H1 (cell line): ENCODE data around the gene KLF6. TPM values are rescaled to one million over a fixed set of nuclear protein-coding genes. Genes with fewer than 3 reads are reported as not detected.

Experiments used
- CTCF ChIA-PET: fragments of 300-600 bp; sonication (Branson Sonifier 250); formaldehyde crosslinking; loops from one replicate; lab custom pipeline; 2021; ENCODE audit not compliant: partially characterized antibody; lab: Charles Lee
- POLR2A ChIA-PET: fragments of 300-600 bp; sonication (Branson Sonifier 250); formaldehyde crosslinking; loops from one replicate; lab custom pipeline; 2021; ENCODE audit warnings: inconsistent platforms; ENCODE audit not compliant: partially characterized antibody; lab: Charles Lee
- DNase-seq, 2 experiments: peaks; one replicate each; pipeline versions ENCODE4 v3.0.0 to v3.0.0-alpha.2; 2010 to 2022; ENCODE audit warnings: low spot score in 2 of 2, low read depth in 1 of 2, mixed read lengths in 1 of 2
- FAIRE-seq: peaks from 2 replicates; lab custom pipeline; 2011; peaks lifted over from hg19 to GRCh38; lab: Jason Lieb, UNC
- H2AFZ ChIP-seq: 2 replicates; pipeline ENCODE4 v1.8.1; 2012; ENCODE audit warnings: low read length, inconsistent platforms
- H2AK5ac ChIP-seq: 2 replicates; pipeline ENCODE4 v1.6.1; 2013; ENCODE audit warnings: low read depth, low read length
- H2BK120ac ChIP-seq: replicated peaks from 2 replicates; pipeline ENCODE3; 2013; ENCODE audit warnings: low read depth, low read length, inconsistent platforms
- H2BK12ac ChIP-seq: 2 replicates; pipeline ENCODE4 v1.6.1; 2013; ENCODE audit warnings: low read depth, low read length
- H2BK15ac ChIP-seq: 2 replicates; pipeline ENCODE4 v1.6.1; 2013; ENCODE audit warnings: low read length
- H2BK20ac ChIP-seq: 2 replicates; pipeline ENCODE4 v1.6.1; 2013; ENCODE audit warnings: low read length
- H2BK5ac ChIP-seq: 2 replicates; pipeline ENCODE4 v1.6.1; 2013; ENCODE audit warnings: low read depth, low read length
- H3K14ac ChIP-seq: 2 replicates; pipeline ENCODE4 v1.6.1; 2013; ENCODE audit warnings: inconsistent platforms; ENCODE audit not compliant: insufficient read length
- H3K18ac ChIP-seq: 2 replicates; pipeline ENCODE4 v1.6.1; 2013; ENCODE audit warnings: low read length; ENCODE audit errors: extremely low read depth
- H3K23ac ChIP-seq: 2 replicates; pipeline ENCODE4 v1.6.1; 2013; ENCODE audit warnings: inconsistent platforms; ENCODE audit not compliant: insufficient read length
- H3K23me2 ChIP-seq: 2 replicates; pipeline ENCODE4 v1.6.1; 2013; ENCODE audit warnings: low read depth, low read length
- H3K27ac ChIP-seq: 2 replicates; pipeline ENCODE4 v1.6.1; 2011; ENCODE audit warnings: low read depth, low read length, inconsistent platforms
- H3K27me3 ChIP-seq, 4 experiments: replicated peaks in 1 of 4; 1 replicate in 1 of 4; 2 replicates in 3 of 4; pipeline versions ENCODE4 v1.6.1 to v1.8.1; 2011 to 2013; ENCODE audit warnings: low read length in 3 of 4, mild to moderate bottlenecking in 3 of 4, inconsistent platforms in 2 of 4, mixed read lengths in 2 of 4, moderate library complexity in 1 of 4; ENCODE audit not compliant: control insufficient read depth in 3 of 4, insufficient read depth in 3 of 4; ENCODE audit errors: extremely low read depth in 1 of 4
- H3K36me3 ChIP-seq, 4 experiments: 2 replicates each; pipeline versions ENCODE4 v1.6.1 to v1.8.1; 2011 to 2013; ENCODE audit warnings: mild to moderate bottlenecking in 4 of 4, low read length in 3 of 4, moderate library complexity in 2 of 4, control low read depth in 1 of 4, inconsistent platforms in 1 of 4; ENCODE audit not compliant: insufficient read depth in 4 of 4, control insufficient read depth in 2 of 4
- H3K4ac ChIP-seq: replicated peaks from 2 replicates; pipeline ENCODE3; 2013; ENCODE audit warnings: low read length, low read depth, mixed read lengths, inconsistent platforms; ENCODE audit not compliant: insufficient read length
- H3K4me1 ChIP-seq, 4 experiments: replicated peaks in 1 of 4; 1 replicate in 1 of 4; 2 replicates in 3 of 4; pipeline versions ENCODE4 v1.6.1 to v1.8.1; 2011 to 2013; ENCODE audit warnings: low read length in 3 of 4, inconsistent platforms in 2 of 4, mixed read lengths in 1 of 4; ENCODE audit not compliant: insufficient read depth in 4 of 4, control insufficient read depth in 3 of 4
- H3K4me2 ChIP-seq, 2 experiments: 2 replicates each; pipeline versions ENCODE4 v1.6.1 to v1.8.1; 2011 to 2013; ENCODE audit warnings: low read depth in 2 of 2, low read length in 2 of 2, control low read depth in 1 of 2, inconsistent platforms in 1 of 2, mild to moderate bottlenecking in 1 of 2; ENCODE audit not compliant: insufficient read depth in 1 of 2
- H3K4me3 ChIP-seq, 4 experiments: fragments of 200-600, 300-600 bp in 1 of 4; sonication (generic), shearing (Covaris generic), sonication (Bioruptor Twin) in 1 of 4; 2 replicates each; pipeline versions ENCODE4 v1.5.1 to v1.8.1; 2011 to 2016; ENCODE audit warnings: low read length in 4 of 4, low read depth in 3 of 4, control low read depth in 2 of 4, inconsistent platforms in 2 of 4, mild to moderate bottlenecking in 2 of 4, mixed read lengths in 1 of 4, moderate library complexity in 1 of 4; ENCODE audit not compliant: insufficient read depth in 2 of 4; ENCODE audit errors: extremely low read depth in 1 of 4
- H3K56ac ChIP-seq: replicated peaks from 2 replicates; pipeline ENCODE3; 2013; ENCODE audit warnings: low read depth, mild to moderate bottlenecking, mixed read lengths, low read length, inconsistent platforms; ENCODE audit not compliant: insufficient read length
- H3K79me1 ChIP-seq: 2 replicates; pipeline ENCODE4 v1.6.1; 2013; ENCODE audit warnings: low read depth, low read length, control low read depth
- H3K79me2 ChIP-seq, 2 experiments: 2 replicates each; pipeline versions ENCODE4 v1.6.1 to v1.8.1; 2012 to 2013; ENCODE audit warnings: low read length in 2 of 2, mild to moderate bottlenecking in 2 of 2, inconsistent platforms in 1 of 2; ENCODE audit not compliant: insufficient read depth in 2 of 2, control insufficient read depth in 1 of 2
- H3K9ac ChIP-seq, 4 experiments: replicated peaks in 1 of 4; 1 replicate in 1 of 4; 2 replicates in 3 of 4; pipeline versions ENCODE4 v1.6.1 to v1.8.1; 2011 to 2013; ENCODE audit warnings: low read depth in 3 of 4, low read length in 3 of 4, control low read depth in 2 of 4, mild to moderate bottlenecking in 2 of 4, moderate library complexity in 2 of 4, inconsistent platforms in 1 of 4; ENCODE audit errors: extremely low read depth in 1 of 4
- H3K9me3 ChIP-seq, 2 experiments: 2 replicates each; pipeline versions ENCODE4 v1.6.1 to v1.8.1; 2012 to 2013; ENCODE audit warnings: mild to moderate bottlenecking in 2 of 2, moderate library complexity in 2 of 2, control low read depth in 1 of 2, inconsistent platforms in 1 of 2, low read depth in 1 of 2, low read length in 1 of 2, mixed read lengths in 1 of 2; ENCODE audit not compliant: insufficient read depth in 2 of 2
- H4K20me1 ChIP-seq, 2 experiments: replicated peaks in 1 of 2; 2 replicates each; pipeline versions ENCODE3 to v1.8.1; 2011 to 2013; ENCODE audit warnings: inconsistent platforms in 2 of 2, low read length in 2 of 2, mild to moderate bottlenecking in 1 of 2; ENCODE audit not compliant: insufficient read depth in 2 of 2, control insufficient read depth in 1 of 2
- H4K5ac ChIP-seq: 2 replicates; pipeline ENCODE4 v1.6.1; 2013; ENCODE audit warnings: low read length, low read depth, mixed read lengths, inconsistent platforms; ENCODE audit not compliant: insufficient read length
- H4K8ac ChIP-seq: 2 replicates; pipeline ENCODE4 v1.8.0; 2013; ENCODE audit warnings: mild to moderate bottlenecking, moderate library complexity, low read length, inconsistent platforms; ENCODE audit not compliant: insufficient read depth; ENCODE audit errors: extremely low read depth
- H4K91ac ChIP-seq: replicated peaks from 2 replicates; pipeline ENCODE3; 2013; ENCODE audit warnings: low read length, mixed read lengths, inconsistent platforms; ENCODE audit not compliant: insufficient read length
- BACH1 ChIP-seq: IDR thresholded peaks from 2 replicates; pipeline ENCODE4 v1.6.1; 2012; ENCODE audit warnings: low read length, improper control_type of control experiment
- BRCA1 ChIP-seq: IDR thresholded peaks from 2 replicates; pipeline ENCODE4 v1.6.1; 2012; ENCODE audit warnings: low read depth, low read length, improper control_type of control experiment
- CEBPB ChIP-seq: IDR thresholded peaks from 2 replicates; pipeline ENCODE4 v1.6.1; 2012; ENCODE audit warnings: low read depth, low read length
- CREB1 ChIP-seq: IDR thresholded peaks from 2 replicates; pipeline ENCODE4 v1.6.1; 2012; ENCODE audit warnings: inconsistent platforms
- FOSL1 ChIP-seq: IDR thresholded peaks from 2 replicates; pipeline ENCODE4 v1.6.1; 2011; ENCODE audit warnings: mild to moderate bottlenecking, low read depth, low read length, moderate library complexity; ENCODE audit not compliant: insufficient read depth
- GABPA ChIP-seq: IDR thresholded peaks from 2 replicates; pipeline ENCODE4 v1.6.1; 2011; ENCODE audit warnings: mild to moderate bottlenecking, low read length, moderate library complexity, borderline replicate concordance; ENCODE audit not compliant: insufficient read depth
- KDM1A ChIP-seq: fragments of 200-600, 300-600 bp; sonication (generic); IDR thresholded peaks from 2 replicates; pipeline ENCODE4 v1.7.1; 2016; ENCODE audit warnings: mild to moderate bottlenecking, low read length, borderline replicate concordance
- KDM4A ChIP-seq: IDR thresholded peaks from one replicate; pipeline ENCODE4 v1.7.1; 2012; ENCODE audit warnings: low read depth, mild to moderate bottlenecking, moderate library complexity, low read length, inconsistent platforms; ENCODE audit not compliant: severe bottlenecking
- NANOG ChIP-seq: IDR thresholded peaks from 2 replicates; pipeline ENCODE4 v1.6.1; 2011; ENCODE audit warnings: low read length, low read depth, mild to moderate bottlenecking, inconsistent platforms; ENCODE audit not compliant: insufficient read depth, poor library complexity, severe bottlenecking
- SAP30 ChIP-seq: fragments of 300-600 bp; sonication (generic); IDR thresholded peaks from 2 replicates; pipeline ENCODE4 v1.7.1; 2012; ENCODE audit warnings: low read length, moderate library complexity, mild to moderate bottlenecking, inconsistent platforms; ENCODE audit not compliant: insufficient read depth, insufficient replicate concordance
- SP4 ChIP-seq: IDR thresholded peaks from 2 replicates; pipeline ENCODE4 v1.6.1; 2012; ENCODE audit warnings: low read length, inconsistent platforms
- TAF7 ChIP-seq: optimal IDR thresholded peaks from 2 replicates; pipeline ENCODE3; 2011; ENCODE audit warnings: low read depth, mild to moderate bottlenecking, inconsistent platforms, low read length, moderate library complexity, borderline replicate concordance
- YY1 ChIP-seq: IDR thresholded peaks from 2 replicates; pipeline ENCODE4 v1.6.1; 2011; ENCODE audit warnings: low read depth, mild to moderate bottlenecking, low read length
- WGBS, 2 experiments: shearing (Covaris generic) in 1 of 2; methylation state at CpG; one replicate each; pipeline versions ENCODE4 v1.1.6 to v1.1.7; 2013 to 2015; ENCODE audit warnings: low lambda C conversion rate in 2 of 2, mixed read lengths in 2 of 2, inconsistent platforms in 1 of 2, low coverage in 1 of 2, missing lambda C conversion rate in 1 of 2; ENCODE audit not compliant: insufficient replicate concordance in 2 of 2, insufficient coverage in 1 of 2, insufficient read length in 1 of 2; ENCODE audit errors: extremely low coverage in 1 of 2, missing lambda C conversion rate in 1 of 2; 5-methylcytosine and 5-hydroxymethylcytosine counted together
- polyA plus RNA-seq, 7 experiments: library from polyadenylated mRNA; depleted of rRNA in 3 of 7; stranded (reverse) in 5 of 7; unstranded in 2 of 7; fragments of >200 nt in 5 of 7; fragments of 200-250 nt in 2 of 7; gene quantifications; 1 replicate in 5 of 7; 2 replicates in 1 of 7; 4 replicates in 1 of 7; pipeline versions ENCODE4 v1.2.1 to v1.2.3, GENCODE V29; 2011 to 2013; ENCODE audit warnings: missing spikeins in 2 of 7, mixed read lengths in 2 of 7
- total RNA-seq: library from RNA; stranded (reverse); fragmentation: NEBNext Ultra II Directional; extraction: Animal tissue kit (Norgen Biotek cat#: 25700); gene quantifications from 2 replicates; pipeline ENCODE4 v1.2.1, GENCODE V29; 2021

Gene KLF6
- total and polyA plus RNA-seq, 2 of the 8 experiments (the other 6 are each of a cell fraction or from before 2014, with no cell fraction given), result 5.7 to 19.5 TPM

DNA sequence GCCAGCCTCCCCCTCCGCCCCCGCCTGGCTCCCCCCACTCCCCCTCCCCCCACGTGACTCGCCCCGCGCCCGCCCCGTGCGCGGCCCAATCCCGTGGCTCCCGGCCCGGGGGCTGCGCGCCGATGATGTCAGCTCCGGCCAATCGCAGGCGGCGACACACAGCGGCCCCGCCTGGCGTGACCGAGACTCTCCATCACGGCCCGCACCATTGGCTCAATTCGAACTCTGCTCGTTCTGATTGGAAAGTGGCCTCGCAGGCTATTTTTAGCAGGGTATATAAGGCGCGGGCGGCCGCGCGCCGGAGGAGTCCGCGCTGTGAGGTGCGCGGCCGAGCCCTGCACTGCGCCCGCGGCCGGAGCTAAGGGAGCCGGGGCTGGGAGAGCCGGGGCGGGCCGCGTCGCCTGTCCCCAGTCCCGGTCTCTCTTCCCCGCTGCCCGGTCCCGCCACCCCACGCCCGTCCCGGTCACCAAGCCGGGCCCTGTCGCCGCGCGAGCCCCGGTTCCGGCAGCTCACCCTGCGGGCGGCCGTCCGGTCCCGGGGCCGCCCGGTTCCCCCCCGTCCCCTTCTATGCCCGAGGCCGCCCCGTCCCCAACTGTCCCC is 342 bp upstream of the KLF6 start:
- Histone ChIP-seq H4K8ac (peak overlapping the region; percentile 99), H3K4me3 (peak overlapping the region; percentile 72 to 91 (median 86)), H3K9me3 (no peaks in the 10 kb centered on the region), H2BK120ac (no peak overlapping the region), H3K4me2 (peak overlapping the region; percentile 93 to 94), H3K4me1 (peaks cover 5 to 17% (median 12%) of the 10 kb centered on the region in 4 experiments), H3K4ac (peak overlapping the region; percentile 32), H2AFZ (no peak overlapping the region), H3K27me3 (no peaks in the 10 kb centered on the region), H4K91ac (no peak overlapping the region), H2BK12ac (no peak overlapping the region; the same call in 1 of the 2 replicates), H4K20me1 (peaks cover 20 to 22% of the 10 kb centered on the region in 2 experiments), H3K36me3 (peaks cover 10 to 16% (median 15%) of the 10 kb centered on the region in 4 experiments; a peak in 6 of 8 replicates), H3K56ac (peak overlapping the region; percentile 85), H3K14ac (no peak overlapping the region), H3K9ac (peak overlapping the region; percentile 74 to 100 (median 90)), H4K5ac (peak overlapping the region; percentile 54), H3K27ac (peak overlapping the region; percentile 95), H3K79me2 (peaks cover 6 to 43% of the 10 kb centered on the region in 2 experiments), H2BK5ac (peak overlapping the region; percentile 93), H2BK20ac (no peak overlapping the region), H3K18ac (no peak overlapping the region; the same call in 1 of the 2 replicates), H3K79me1 (peaks cover 16% of the 10 kb centered on the region), H3K23ac (no peak overlapping the region), H2BK15ac (no peak overlapping the region), H2AK5ac (no peak overlapping the region), H3K23me2 (peaks cover 16% of the 10 kb centered on the region)
- CTCF ChIA-PET, result interaction anchor here (0.8 kb wide), 1 partner anchor 46 kb away, joined by 3 read pairs; no protein-coding TSS in a partner anchor
- DNase-seq (peak; percentile 92 to 98), FAIRE-seq (no peak)
- POLR2A ChIA-PET, result interaction anchor here (0.6 to 4.0 kb wide), 47 partner anchors 8 to 945 kb away, joined by 3 to 43 read pairs (median 3); no protein-coding TSS in a partner anchor
- WGBS, 2 experiments, result 2% methylated on average over 12 of the region's 76 CpGs; no CpG with 5 or more reads in 1 of the 2 experiments
- TF ChIP-seq CREB1 (peak; percentile 80), SP4 (no peak), KDM4A (peak; percentile 3), NANOG (peak; percentile 7), SAP30 (no peak), GABPA (no peak), TAF7 (peak; percentile 91), FOSL1 (no peak), BRCA1 (no peak), BACH1 (no peak), KDM1A (no peak), CEBPB (no peak), YY1 (no peak)
